ENCODE measurements around the gene SLC13A5.

- TF ChIP-seq CTCF (IDR thresholded peaks at IDR 0.05; ENCODE audit: low read depth, low read length, missing input control) (no peak), REST (IDR thresholded peaks at IDR 0.05) (no peak), GABPA (IDR thresholded peaks at IDR 0.05 in 1 of 2, conservative IDR thresholded peaks at IDR 0.05 in 1 of 2) (no peak), MAX (IDR thresholded peaks at IDR 0.05) (no peak)
These were observed 42.6 kb upstream of the SLC13A5 start, which contains the start of gene XAF1 for GRCh38 chr17:6755731-6756184.

All from liver (tissue), 3 donors.